HepG2 (cell line): ENCODE data around the gene SAMD10. TPM values are rescaled to one million over a fixed set of nuclear protein-coding genes. Genes with fewer than 3 reads are reported as not detected.

Experiments
- CCAR2 ChIP-seq: fragments of 200-400 bp; formaldehyde crosslinking; optimal IDR thresholded peaks from 2 replicates; pipeline ENCODE3; 2018; ENCODE audit warnings: low read depth, mild to moderate bottlenecking, low read length, moderate library complexity
- CREB1 ChIP-seq, 2 experiments: fragments of 450-650 bp in 1 of 2; IDR thresholded peaks; 2 replicates each; pipeline ENCODE4 v1.6.1; 2016 to 2017; ENCODE audit warnings: control low read depth in 1 of 2, mild to moderate bottlenecking in 1 of 2, missing compliant biosample characterization in 1 of 2, missing genetic modification characterization in 1 of 2
- DMTF1 ChIP-seq: sonication (generic); formaldehyde crosslinking; IDR thresholded peaks from 2 replicates; pipeline ENCODE4 v1.4.0; 2020; ENCODE audit warnings: mild to moderate bottlenecking, missing genetic modification reagents
- DR1 ChIP-seq: sonication (generic); formaldehyde crosslinking; IDR thresholded peaks from 2 replicates; pipeline ENCODE4 v1.8.0; 2021; ENCODE audit warnings: mild to moderate bottlenecking, missing genetic modification reagents, inconsistent platforms
- ELF3 ChIP-seq: IDR thresholded peaks from 2 replicates; pipeline ENCODE4 v1.6.1; 2016; ENCODE audit warnings: missing genetic modification reagents, missing compliant biosample characterization
- HNF4A ChIP-seq: sonication (generic); formaldehyde crosslinking; IDR thresholded peaks from 2 replicates; pipeline ENCODE4 v1.4.0; 2020; ENCODE audit warnings: missing genetic modification reagents
- HNF4G ChIP-seq, 2 experiments: sonication (generic) in 1 of 2; formaldehyde crosslinking in 1 of 2; IDR thresholded peaks; 2 replicates each; pipeline versions ENCODE4 v1.4.0 to v1.6.1; 2011 to 2020; ENCODE audit warnings: borderline replicate concordance in 2 of 2, low read depth in 2 of 2, mild to moderate bottlenecking in 2 of 2, low read length in 1 of 2, missing genetic modification reagents in 1 of 2, moderate library complexity in 1 of 2
- RNF2 ChIP-seq: fragments of 450-650 bp; conservative IDR thresholded peaks from 2 replicates; pipeline ENCODE4 v1.6.1; 2016; ENCODE audit warnings: low read depth
- TOE1 ChIP-seq: sonication (generic); formaldehyde crosslinking; IDR thresholded peaks from 2 replicates; pipeline ENCODE4 v1.4.0; 2020; ENCODE audit warnings: mild to moderate bottlenecking, missing genetic modification reagents
- ZBTB21 ChIP-seq: sonication (generic); formaldehyde crosslinking; IDR thresholded peaks from 2 replicates; pipeline ENCODE4 v1.4.0; 2020; ENCODE audit warnings: missing genetic modification reagents
- ZBTB42 ChIP-seq: sonication (generic); formaldehyde crosslinking; IDR thresholded peaks from 2 replicates; pipeline ENCODE4 v1.5.0; 2020; ENCODE audit warnings: mild to moderate bottlenecking, missing genetic modification reagents
- ZBTB8A ChIP-seq: sonication (generic); formaldehyde crosslinking; IDR thresholded peaks from 2 replicates; pipeline ENCODE4 v1.4.0; 2020; ENCODE audit warnings: mild to moderate bottlenecking, low read depth, missing genetic modification reagents, borderline replicate concordance
- ZNF317 ChIP-seq: sonication (generic); formaldehyde crosslinking; IDR thresholded peaks from 2 replicates; pipeline ENCODE4 v1.5.0; 2020; ENCODE audit warnings: mild to moderate bottlenecking, missing genetic modification reagents
- ZNF44 ChIP-seq: sonication (generic); formaldehyde crosslinking; IDR thresholded peaks from 2 replicates; pipeline ENCODE4 v1.5.1; 2020; ENCODE audit warnings: mild to moderate bottlenecking, missing genetic modification reagents
- ZNF530 ChIP-seq: sonication (generic); formaldehyde crosslinking; IDR thresholded peaks from 2 replicates; pipeline ENCODE4 v1.5.0; 2020; ENCODE audit warnings: low read depth, mild to moderate bottlenecking, missing genetic modification reagents
- ZNF598 ChIP-seq: sonication (generic); formaldehyde crosslinking; IDR thresholded peaks from 2 replicates; pipeline ENCODE4 v1.5.1; 2020; ENCODE audit warnings: mild to moderate bottlenecking, missing genetic modification reagents, borderline replicate concordance
- ZNF609 ChIP-seq: sonication (generic); formaldehyde crosslinking; IDR thresholded peaks from 2 replicates; pipeline ENCODE4 v1.4.0; 2020; ENCODE audit warnings: mild to moderate bottlenecking, missing genetic modification reagents, borderline replicate concordance
- ZNF629 ChIP-seq: sonication (generic); formaldehyde crosslinking; conservative IDR thresholded peaks from 2 replicates; pipeline ENCODE4 v1.5.0; 2020; ENCODE audit warnings: missing genetic modification reagents
- ZNF670 ChIP-seq: sonication (generic); formaldehyde crosslinking; IDR thresholded peaks from 2 replicates; pipeline ENCODE4 v1.8.0; 2022; ENCODE audit warnings: mild to moderate bottlenecking, missing genetic modification reagents, borderline replicate concordance
- ZNF691 ChIP-seq: sonication (generic); formaldehyde crosslinking; IDR thresholded peaks from 2 replicates; pipeline ENCODE4 v1.4.0; 2020; ENCODE audit warnings: missing genetic modification reagents, low read depth, mild to moderate bottlenecking, borderline replicate concordance
- ZSCAN31 ChIP-seq: sonication (generic); formaldehyde crosslinking; IDR thresholded peaks from 2 replicates; pipeline ENCODE4 v1.5.0; 2020; ENCODE audit warnings: low read depth, mild to moderate bottlenecking, missing genetic modification reagents
- polyA plus RNA-seq, 8 experiments: library from polyadenylated mRNA; depleted of rRNA in 3 of 8; stranded (reverse) in 7 of 8; unstranded in 1 of 8; fragments of >200 nt; fragmentation: Illumina TruSeq in 4 of 8; extraction: Trizol in 4 of 8; gene quantifications; 2 replicates each; pipeline versions ENCODE4 v1.2.1 to v1.2.3, GENCODE V29; 2011 to 2016; ENCODE audit warnings: low read depth in 4 of 8, missing spikeins in 1 of 8, mixed read lengths in 1 of 8; ENCODE audit not compliant: insufficient read depth in 1 of 8
- total RNA-seq, 5 experiments: library from RNA; depleted of rRNA; stranded (reverse); fragments of >200 nt; fragmentation: Illumina TruSeq; extraction: Trizol; gene quantifications; 2 replicates each; pipeline ENCODE4 v1.2.3, GENCODE V29; 2016; ENCODE audit warnings: low read depth in 1 of 5

SAMD10 gene
- total and polyA plus RNA-seq, 2 of the 13 experiments (the other 11 are each of a cell fraction or from before 2014, with no cell fraction given): 6.1 to 11.0 TPM

- TF ChIP-seq ZNF609 (CRISPR knock-in tag) (no peak), ZNF317 (CRISPR knock-in tag) (peak; percentile 46; the same call in 1 of the 2 replicates), ZNF530 (CRISPR knock-in tag) (no peak), ZSCAN31 (CRISPR knock-in tag) (peak; percentile 46; the same call in 1 of the 2 replicates), RNF2 (peak; percentile 45; the same call in 1 of the 2 replicates), TOE1 (CRISPR knock-in tag) (no peak), ZNF44 (peak; percentile 85; the same call in 1 of the 2 replicates), ZBTB21 (CRISPR knock-in tag) (no peak; the same call in 1 of the 2 replicates), ZNF629 (CRISPR knock-in tag) (no peak), CREB1 (IDR thresholded peaks at IDR 0.05) (no peak), CREB1 (CRISPR knock-in tag; IDR thresholded peaks at IDR 0.05) (no peak), ZBTB42 (CRISPR knock-in tag) (no peak), ZNF598 (peak; percentile 81; the same call in 1 of the 2 replicates), HNF4G (IDR thresholded peaks at IDR 0.05; ENCODE audit: borderline replicate concordance, low read depth, low read length) (no peak; the same call in 1 of the 2 replicates), HNF4G (CRISPR knock-in tag; IDR thresholded peaks at IDR 0.05; ENCODE audit: borderline replicate concordance, low read depth) (no peak), HNF4A (CRISPR knock-in tag) (no peak), DR1 (peak; percentile 74; the same call in 1 of the 2 replicates), DMTF1 (CRISPR knock-in tag) (no peak), ZBTB8A (no peak), CCAR2 (peak; percentile 47), ZNF670 (CRISPR knock-in tag) (no peak), ELF3 (CRISPR knock-in tag) (0 out of 2 replicates have a peak, but pooled peaks have one; percentile 62), ZNF691 (CRISPR knock-in tag) (peak; percentile 71; the same call in 1 of the 2 replicates)
These were observed 22.3 kb downstream of the SAMD10 start (continued) for GRCh38 chr20:63957004-63957689.
